Astrocyte of the cerebellum (primary cell): ENCODE measurements around the gene DUS1L.

Experiments
- DNase-seq: peaks from one replicate; pipeline ENCODE4 v3.0.0-alpha.2; 2011; ENCODE audit warnings: low read depth
- H3K4me3 ChIP-seq: 2 replicates; pipeline ENCODE4 v1.5.1; 2011; ENCODE audit warnings: mild to moderate bottlenecking, low read depth, low read length, moderate library complexity
- in situ Hi-C: cut with HindIII; loops from 2 replicates; pipeline ENCODE4 v1.10.0; 2017; ENCODE audit warnings: low sequenced_read_pairs
- TF ChIP-seq, protein P1 (sequence below): IDR thresholded peaks from 2 replicates; pipeline ENCODE4 v1.5.1; 2012; ENCODE audit warnings: low read length, low read depth, moderate library complexity, mild to moderate bottlenecking; ENCODE audit errors: missing control alignments

Gene DUS1L

DNA sequence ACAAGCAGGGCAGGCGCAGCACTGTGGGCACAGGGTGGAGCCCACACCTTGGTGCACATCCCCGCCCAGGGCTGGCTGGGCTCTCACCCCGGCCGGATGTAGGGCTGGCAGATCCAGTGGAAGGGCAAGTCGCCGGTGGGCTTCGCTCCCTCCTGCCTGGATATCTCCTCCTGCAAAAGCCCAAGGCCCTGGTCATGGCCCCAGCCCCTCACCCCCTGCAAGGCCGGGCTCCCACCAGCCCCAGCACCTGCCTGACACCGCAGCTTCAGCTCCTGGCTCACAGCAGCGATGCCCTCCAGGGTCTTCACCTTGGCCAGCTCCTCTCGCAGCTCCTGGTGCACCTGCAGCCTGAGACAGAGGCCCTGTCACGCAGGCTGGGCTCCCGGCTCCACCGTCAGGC is 5.0 kb downstream of the DUS1L start:
- TF ChIP-seq, protein P1, sequence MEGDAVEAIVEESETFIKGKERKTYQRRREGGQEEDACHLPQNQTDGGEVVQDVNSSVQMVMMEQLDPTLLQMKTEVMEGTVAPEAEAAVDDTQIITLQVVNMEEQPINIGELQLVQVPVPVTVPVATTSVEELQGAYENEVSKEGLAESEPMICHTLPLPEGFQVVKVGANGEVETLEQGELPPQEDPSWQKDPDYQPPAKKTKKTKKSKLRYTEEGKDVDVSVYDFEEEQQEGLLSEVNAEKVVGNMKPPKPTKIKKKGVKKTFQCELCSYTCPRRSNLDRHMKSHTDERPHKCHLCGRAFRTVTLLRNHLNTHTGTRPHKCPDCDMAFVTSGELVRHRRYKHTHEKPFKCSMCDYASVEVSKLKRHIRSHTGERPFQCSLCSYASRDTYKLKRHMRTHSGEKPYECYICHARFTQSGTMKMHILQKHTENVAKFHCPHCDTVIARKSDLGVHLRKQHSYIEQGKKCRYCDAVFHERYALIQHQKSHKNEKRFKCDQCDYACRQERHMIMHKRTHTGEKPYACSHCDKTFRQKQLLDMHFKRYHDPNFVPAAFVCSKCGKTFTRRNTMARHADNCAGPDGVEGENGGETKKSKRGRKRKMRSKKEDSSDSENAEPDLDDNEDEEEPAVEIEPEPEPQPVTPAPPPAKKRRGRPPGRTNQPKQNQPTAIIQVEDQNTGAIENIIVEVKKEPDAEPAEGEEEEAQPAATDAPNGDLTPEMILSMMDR: no peak
- no peak overlapping the region for H3K4me3 ChIP-seq
- DNase-seq: no peak
- in situ Hi-C loops: no loop called here

GRCh38 chr17:82060001-82060380 is 5.6 kb downstream of the DUS1L start:
- DNase-seq: no peak
- in situ Hi-C loops: no loop called here
- TF ChIP-seq, protein P1: no peak

GRCh38 chr17:82059272-82060000 is 6.2 kb downstream of the DUS1L start:
- DNase-seq: no peak
- H3K4me3 ChIP-seq: no peak overlapping the region
- TF ChIP-seq, protein P1: no peak
- in situ Hi-C loops: no loop called here

More at GRCh38 chr17:82060001-82060380, 5.6 kb downstream of the DUS1L start:
- H3K4me3 ChIP-seq: no peak overlapping the region

GRCh38 chr17:82058855-82059249 is 6.8 kb downstream of the DUS1L start:
- H3K4me3 ChIP-seq: no peak overlapping the region
- in situ Hi-C loops: no loop called here
- TF ChIP-seq, protein P1: no peak
- DNase-seq: no peak

- TF ChIP-seq, protein P1: no peak
- DNase-seq: no peak
- H3K4me3 ChIP-seq: no peak overlapping the region
- in situ Hi-C loops: no loop called here
Measured at GRCh38 chr17:82058230-82058854, 7.3 kb downstream of the DUS1L start.

- no peak overlapping the region for H3K4me3 ChIP-seq
- DNase-seq: no peak
- TF ChIP-seq, protein P1: no peak
- in situ Hi-C loops: no loop called here
Measured at GRCh38 chr17:82056729-82057621, 8.6 kb downstream of the DUS1L start.
